Stimulated activated CD4-positive, alpha-beta T cell treated with anti-CD3 and anti-CD28 coated beads, Interleukin-2, amount 100 ng/mL, for 24 hours (primary cell): ENCODE measurements around the gene EFHC1.
"Not testable (repeated sequence)": the region's sequence is repeated elsewhere in the genome, so short reads cannot be mapped to it uniquely, and the experiment has no call there.

Experiments
- DNase-seq, 2 donors: peaks; one replicate each; pipeline ENCODE4 v3.0.0-alpha.2; 2020

The EFHC1 gene

GRCh38 chr6:52461194-52461593 lies 41.1 kb downstream of the EFHC1 start:
- not testable (repeated sequence) for DNase-seq

GRCh38 chr6:52474173-52474572 lies 54.0 kb downstream of the EFHC1 start:
- DNase-seq: no peak

DNA sequence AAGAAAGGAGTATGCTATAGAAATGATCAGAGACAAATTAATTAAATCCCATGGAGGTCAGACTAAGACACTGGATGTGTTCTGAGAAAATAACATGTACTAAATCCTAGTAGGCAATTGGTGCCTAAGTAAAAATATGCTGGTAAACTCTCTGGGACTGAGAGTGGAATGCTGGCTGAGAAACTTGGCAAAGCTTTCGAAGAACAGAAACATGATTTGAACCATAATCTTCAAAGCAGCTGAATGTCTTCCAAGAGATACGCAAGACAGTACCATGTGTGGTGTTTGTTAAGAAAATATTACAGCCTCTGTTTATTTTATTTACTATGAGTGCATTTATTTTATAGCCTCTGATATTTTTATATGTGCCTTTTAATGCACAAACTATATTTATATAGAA lies 55.2 kb downstream of the EFHC1 start:
- DNase-seq: no peak

GRCh38 chr6:52482903-52483670 lies 62.9 kb downstream of the EFHC1 start:
- no peak for DNase-seq

DNA sequence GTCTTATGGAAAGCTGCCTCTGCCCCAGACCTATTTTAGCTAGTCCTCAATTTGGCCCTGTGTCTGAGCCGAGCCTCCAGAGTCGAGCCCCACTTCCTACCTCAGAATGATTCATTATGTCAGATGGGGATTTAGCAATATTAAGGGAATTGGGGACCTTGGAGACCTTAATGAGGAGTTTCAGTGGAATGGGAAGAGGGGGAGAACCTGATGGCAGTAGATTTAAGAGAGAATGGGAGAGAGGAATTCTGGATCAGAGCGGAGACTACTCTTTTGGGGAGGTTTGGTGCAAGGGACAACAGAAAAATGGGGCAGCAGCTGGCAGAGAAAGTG lies 63.5 kb downstream of the EFHC1 start:
- no peak for DNase-seq

DNA sequence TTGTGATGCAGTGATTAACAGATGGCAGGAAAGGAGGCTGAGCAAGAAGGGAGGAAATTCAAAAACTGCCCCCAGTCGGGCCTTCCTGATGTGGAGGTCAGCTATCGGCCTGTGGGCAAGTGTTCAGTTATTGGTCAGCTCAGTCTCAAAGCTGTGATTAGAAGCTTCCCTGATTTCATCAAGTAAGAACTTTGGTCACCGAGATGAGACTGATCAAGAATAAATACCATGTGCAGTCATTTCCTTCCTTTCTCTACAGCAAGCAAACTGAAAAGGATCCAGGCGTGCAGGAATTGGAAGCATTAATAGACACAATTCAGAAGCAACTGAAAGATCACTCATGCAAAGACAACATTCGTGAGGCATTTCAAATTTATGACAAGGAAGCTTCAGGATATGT lies 69.7 kb downstream of the EFHC1 start:
- DNase-seq: no peak

DNA sequence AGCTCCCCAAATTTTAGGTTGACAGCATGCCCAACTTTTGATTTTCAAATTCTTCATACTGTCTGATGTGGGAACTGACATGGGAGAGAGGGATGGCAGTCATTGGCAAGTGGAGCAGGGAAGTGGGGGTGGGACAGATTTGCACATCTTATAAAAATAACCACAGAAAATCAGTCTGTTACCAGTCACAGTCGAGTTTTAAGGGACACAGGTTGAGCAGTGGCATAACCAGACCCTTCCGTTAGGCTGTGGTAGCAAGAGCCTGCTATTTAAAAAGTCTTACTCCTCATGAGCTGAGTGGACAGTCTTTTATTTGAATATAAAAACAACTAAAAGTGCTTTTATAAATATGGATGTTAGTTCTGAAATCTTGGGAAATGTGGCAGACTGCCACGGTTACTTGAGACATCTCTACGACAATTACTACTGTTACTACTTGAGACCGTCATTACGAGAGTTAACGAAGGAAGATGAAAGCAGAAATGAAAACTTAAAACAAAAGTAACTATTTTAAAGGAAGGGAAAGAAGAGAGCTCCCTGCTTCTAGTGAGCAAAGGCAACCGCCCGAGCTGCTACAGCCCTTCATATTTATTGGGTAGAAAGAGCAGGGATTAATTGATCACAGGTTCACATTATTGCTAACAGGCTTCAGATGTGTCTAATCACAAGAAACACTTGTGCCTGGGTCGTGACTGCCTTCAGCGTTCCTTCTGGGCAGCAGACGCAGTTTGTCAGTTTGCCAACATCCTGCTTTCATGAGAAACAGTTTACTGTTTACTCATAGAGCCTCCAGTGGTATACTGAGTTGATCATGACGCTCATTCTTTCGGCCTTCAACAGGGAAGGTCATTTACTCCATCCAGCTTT lies 71.3 kb downstream of the EFHC1 start:
- no peak for DNase-seq

DNA sequence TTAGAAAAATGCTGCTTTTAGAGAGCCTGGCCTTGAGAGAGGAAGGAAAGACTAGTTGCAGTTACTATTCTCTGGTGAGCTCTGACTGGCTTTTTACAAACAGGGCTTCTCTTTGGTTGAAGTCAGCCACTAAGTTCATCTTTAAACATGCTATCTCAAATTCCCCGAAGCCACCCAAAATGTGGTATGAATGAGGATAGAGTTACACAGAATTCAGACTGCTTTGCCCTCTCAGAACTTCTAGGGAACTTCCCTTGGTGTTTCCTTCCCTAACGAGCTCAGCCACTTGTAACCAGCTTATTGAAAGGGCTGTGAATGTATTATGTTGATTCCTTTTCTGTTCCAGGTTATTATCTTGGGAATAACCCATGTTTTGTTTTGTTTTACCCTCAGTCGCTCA lies 73.5 kb downstream of the EFHC1 start:
- no peak for DNase-seq

DNA sequence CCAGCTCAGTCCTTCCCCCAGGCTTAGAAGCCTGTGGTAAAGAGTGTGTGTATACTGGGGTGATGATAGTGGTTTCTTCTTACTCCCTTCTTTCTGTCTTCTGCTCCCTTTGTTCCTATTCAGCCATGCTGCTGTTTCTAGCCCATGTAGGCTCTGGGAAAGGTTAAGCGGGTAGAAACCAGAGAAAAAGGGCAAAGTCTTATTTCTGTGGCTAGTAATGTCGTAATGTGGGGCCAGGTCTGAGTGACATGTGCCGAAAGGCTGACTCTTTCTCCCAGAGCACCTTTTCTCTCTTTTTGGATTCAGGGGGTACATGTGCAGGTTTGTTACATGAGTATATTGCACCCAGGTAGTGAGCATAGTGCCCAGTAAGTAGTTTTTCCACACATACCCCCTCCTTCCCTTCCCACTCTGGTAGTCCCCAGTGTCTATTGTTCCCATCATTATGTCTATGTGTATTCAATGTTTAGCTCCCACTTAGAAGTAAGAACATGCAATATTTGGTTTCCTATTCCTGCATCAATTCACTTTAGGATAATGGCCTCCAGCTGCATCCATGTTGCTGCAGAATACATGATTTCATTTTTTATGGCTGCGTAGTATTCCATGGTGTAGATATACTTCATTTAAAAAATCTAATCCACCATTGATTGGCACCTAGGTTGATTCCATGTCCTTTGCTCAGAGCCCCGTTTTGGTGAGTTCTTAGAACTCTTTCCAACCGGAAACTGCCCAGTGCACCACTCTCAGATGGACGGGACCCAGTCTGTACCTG lies 74.3 kb downstream of the EFHC1 start:
- no peak for DNase-seq

- no peak for DNase-seq
Observed at GRCh38 chr6:52495922-52496321, 75.8 kb downstream of the EFHC1 start.

GRCh38 chr6:52496631-52497030 lies 76.5 kb downstream of the EFHC1 start:
- DNase-seq: no peak

- DNase-seq: no peak
Observed at GRCh38 chr6:52497652-52498408, 77.7 kb downstream of the EFHC1 start.

- DNase-seq: no peak
Observed at GRCh38 chr6:52498538-52499017, 78.4 kb downstream of the EFHC1 start.

DNA sequence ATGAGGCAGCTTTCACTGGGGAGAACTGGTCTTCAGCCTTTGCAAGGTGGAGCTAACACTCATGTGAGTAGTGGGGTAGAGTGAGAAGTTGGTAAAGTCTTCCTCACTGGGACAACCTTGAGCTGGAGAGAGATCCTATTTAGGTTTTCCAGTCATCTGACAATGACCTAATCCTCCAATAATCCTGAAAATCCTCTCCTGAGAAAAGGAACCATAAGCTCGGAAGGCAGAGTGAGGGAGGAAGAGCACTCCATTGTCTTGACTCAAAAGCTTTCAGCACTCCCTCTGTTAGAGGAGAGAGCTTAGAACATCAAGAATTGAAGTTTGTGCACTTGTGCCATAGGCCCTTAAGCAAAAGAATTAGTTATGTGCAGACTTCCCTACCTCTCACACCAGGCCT lies 78.9 kb downstream of the EFHC1 start:
- no peak for DNase-seq

GRCh38 chr6:52499681-52500236 lies 79.6 kb downstream of the EFHC1 start:
- DNase-seq: no peak

- no peak for DNase-seq
Observed at GRCh38 chr6:52500238-52501129, 80.3 kb downstream of the EFHC1 start.

DNA sequence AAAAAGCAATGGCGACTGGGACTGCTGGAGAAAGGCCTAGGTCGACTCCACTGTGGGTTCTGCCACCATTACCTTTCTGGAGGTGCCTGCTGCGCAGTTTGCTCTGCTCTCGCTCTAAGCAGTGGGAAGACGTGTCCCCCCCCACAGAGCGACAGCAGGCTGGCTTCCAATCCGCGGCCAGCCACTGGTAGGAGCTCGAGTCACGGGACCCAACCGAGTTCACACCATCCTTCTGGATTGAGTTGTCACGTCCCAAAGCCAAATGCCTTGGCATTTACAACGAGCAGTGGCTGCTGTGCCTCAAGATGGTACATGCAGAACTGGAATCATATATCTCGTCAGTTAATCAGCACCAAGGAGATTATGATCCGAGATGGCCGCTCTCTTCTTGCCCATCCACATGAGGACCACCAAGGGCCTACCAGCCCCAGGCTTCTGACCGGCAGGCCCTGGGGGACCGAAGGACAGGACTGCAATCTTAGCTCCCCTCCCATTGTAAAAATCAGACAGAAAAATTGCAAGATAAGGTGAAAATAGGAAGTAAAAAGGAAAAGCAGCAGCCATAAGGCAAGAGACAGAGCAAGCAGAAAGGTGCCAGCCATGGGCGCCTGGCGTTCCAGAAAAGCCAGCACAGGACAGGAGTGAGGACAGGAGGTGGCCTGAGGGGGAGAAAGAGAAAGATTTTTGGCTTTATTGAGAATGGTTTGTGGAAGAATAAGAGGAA lies 82.3 kb downstream of the EFHC1 start:
- no peak for DNase-seq

DNA sequence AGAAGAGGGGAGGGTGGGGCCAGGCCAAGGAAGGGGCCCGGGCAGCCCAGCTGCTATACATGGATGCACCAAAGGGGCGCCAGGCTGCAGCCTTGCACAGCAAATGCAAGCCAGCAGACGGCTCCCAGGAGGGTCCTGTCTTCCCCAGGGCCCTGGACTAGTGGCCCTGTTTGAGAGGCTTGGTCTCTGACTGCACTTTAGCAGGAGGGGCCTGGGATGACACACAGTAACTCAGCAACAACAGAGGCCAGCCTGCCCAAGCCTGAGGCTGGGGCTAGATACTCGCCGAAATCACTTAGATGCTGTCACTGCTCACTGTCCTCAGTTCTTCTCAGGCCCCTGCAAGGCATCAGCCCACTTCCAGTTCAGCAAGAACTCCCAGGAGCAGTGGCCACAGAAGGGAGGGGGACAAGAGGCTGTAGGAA lies 83.2 kb downstream of the EFHC1 start:
- no peak for DNase-seq

DNA sequence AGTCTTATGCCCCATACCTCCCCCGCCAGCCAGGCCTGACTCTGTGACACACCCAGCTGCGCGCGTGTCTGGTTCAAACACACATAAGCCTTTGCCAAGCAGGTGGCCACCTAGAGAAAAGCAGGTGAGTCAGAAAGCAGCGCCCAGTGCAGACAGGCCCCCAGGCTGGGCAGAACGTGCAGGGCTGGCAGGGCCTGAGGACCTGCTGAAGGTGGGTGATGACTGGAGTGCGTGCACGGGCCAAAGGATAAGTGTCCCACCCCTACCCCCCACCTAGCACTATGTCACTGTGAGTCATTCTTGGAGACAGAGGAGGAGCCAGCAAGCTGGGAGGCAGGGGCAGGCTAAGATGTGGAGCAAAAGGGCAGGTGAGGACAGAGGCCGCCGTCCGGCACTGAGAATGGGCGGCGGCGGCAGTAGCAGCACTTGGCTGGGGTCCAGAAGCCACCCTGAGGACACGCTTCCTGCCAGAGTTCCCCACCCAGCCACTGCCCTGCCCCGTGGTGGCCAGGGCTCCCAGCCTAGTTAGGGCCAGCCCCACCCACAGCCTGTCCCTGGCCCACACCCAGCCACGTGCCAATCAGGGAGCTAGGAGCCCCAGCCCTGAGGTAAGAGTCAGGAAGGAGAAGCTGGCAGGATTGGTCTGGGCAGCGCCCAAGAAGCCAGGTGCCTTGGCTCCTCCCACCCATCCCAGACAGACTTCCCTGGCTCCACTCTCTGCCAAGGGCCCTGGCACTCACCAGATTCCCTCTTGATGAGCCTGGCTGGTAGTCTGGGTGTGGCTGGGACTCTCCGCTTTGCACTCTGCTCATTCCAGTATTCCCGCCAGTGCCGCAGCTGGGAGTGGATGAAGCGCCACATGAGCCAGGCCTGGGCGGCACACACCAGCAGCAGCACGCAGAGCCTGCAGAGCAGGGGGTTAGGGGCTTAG lies 84.0 kb downstream of the EFHC1 start:
- DNase-seq: no peak
